ENCODE results near the gene YAF2.
A peak's percentile ranks its signal among the peaks of the same experiment; 100 is the strongest.

Gene YAF2, protein sequence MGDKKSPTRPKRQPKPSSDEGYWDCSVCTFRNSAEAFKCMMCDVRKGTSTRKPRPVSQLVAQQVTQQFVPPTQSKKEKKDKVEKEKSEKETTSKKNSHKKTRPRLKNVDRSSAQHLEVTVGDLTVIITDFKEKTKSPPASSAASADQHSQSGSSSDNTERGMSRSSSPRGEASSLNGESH

DNA sequence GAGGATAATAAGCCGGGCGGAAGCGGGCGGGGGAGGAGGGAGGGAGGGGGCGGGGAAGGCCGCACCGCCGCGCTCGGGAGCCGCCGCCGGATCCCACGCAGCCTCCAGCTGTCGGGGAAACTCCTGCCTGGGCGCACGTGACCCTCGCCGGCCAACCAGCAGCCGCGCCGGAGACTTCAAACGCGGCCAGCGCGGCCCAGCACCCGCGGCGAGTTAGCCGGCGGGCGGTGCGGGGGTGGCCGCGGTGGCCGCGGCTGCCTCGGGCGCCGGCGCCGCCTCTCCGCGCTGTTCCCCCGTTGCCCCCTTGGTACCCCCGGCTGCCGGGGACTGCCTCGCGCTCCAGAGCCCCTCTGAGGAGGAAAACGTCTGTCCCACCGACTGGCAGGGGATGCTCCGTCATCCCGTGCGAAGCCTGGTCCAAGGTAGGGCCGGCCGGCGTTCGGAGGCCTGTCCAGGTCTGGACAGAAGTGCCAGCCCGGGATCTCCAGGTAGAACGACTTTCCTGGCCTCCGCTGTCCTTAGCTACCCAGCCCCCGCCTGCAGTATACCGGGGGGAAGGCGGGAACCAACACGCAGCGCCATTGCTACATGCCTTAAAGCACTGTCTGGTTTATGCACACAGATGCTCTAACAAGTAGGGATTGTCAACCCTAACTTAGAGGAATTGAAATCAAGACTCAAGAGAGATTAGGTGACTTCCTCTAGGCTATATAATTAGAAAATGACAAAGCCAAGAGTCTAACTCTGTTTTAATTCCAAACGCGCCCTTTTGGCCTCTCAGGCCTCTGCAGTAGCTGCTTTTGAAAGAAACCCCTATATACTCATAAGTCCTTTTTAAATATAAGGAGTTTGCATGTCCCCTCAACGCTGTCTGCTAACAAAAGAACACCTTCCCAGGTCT, at the start of gene YAF2:
TSS of gene YAF2 (minus strand) at position 9 of the 901 bp plus-strand sequence. CDS start 68 bp downstream, outside the sequence.
- DNase-seq = peak; percentile 96 to 97

DNA sequence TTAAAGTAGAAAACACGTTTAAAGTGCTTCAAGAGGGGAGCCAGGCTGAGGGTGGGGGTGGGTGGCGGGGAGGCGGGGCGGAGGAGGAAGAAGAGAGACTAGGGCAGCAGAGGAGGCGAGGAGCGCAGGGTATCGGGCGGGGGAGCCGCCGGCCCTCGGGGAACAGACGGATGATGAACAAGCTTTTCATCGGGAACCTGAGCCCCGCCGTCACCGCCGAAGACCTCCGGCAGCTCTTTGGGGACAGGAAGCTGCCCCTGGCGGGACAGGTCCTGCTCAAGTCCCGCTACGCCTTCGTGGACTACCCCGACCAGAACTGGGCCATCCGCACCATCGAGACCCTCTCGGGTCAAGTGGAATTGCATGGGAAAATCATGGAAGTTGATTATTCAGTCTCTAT, 48.7 kb upstream of the YAF2 start:
- no peak for DNase-seq

DNA sequence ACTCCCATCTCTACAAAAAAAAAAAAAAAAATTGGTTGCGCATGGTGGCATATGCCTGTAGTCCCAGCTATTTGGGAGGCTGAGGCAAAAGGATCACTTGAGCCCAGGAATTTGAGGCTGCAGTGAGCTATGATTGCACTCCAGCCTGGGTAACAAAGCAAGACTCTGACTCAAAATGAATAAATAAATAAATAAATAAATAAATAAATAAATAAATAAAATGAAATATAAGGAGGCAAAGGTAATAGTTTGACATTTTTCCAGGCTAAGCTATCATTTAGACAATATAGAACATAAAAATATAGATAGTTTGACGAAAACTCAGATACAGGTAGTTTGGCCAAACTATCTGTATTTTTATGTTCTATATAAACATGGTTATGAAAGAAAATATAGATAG, 47.4 kb upstream of the YAF2 start:
- DNase-seq = no peak

DNA sequence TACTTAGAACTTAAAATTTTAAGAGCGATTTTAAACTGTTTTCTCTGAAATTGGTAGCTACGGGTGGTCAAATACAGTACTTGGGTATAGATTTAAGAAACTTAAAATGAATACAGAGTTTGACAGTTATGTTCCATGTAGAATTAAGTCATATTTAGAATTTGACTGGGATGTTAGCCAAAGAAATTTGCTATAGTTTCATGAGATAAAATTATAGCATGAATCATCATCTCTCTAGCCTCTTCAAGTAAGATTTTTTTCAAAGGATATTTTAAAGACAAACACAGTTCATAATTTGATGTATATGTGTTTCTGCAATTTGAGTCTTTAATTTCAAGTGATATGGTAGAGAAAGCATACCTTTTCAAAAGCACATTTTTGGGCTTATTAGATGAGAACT, 46.8 kb upstream of the YAF2 start:
- no peak for DNase-seq

DNA sequence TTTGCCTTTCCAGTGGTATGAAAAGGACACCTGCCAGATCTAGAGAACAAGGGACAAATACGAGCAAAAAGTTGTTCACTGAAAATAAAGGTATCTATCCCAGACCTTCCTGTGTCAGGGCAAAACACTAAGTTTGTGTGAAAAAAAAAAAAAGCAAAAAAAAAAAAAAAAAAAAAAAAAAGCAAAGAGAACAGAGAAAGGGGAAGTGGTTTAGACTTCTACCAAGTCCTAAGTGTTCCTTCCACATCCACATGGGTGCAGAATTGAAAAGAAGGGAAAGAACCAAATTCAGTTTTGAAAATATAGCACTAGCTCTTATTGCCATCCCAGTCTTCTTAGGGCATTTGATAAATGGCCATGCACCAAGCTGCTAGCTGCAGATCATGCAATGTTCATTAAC, 46.1 kb upstream of the YAF2 start:
- no peak for DNase-seq

DNA sequence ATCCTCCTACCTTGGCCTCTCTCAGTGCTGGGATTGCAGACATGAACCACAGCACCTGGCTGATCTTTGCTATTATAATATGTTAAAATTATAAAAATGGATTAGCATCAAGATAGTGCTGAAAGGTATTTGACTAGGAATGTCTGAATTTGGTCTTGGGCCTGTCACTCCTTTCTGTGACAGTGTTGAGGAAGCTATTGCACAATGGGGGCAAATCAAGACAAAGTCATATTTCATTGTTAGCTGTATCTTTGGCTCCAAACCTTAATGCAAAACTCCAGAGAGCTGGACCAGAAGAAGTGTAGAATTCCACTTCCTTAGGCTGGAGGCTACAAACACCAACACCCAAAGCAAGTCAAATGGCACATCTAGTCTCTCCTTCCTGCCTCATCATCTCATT, 45.7 kb upstream of the YAF2 start:
- no peak for DNase-seq

DNA sequence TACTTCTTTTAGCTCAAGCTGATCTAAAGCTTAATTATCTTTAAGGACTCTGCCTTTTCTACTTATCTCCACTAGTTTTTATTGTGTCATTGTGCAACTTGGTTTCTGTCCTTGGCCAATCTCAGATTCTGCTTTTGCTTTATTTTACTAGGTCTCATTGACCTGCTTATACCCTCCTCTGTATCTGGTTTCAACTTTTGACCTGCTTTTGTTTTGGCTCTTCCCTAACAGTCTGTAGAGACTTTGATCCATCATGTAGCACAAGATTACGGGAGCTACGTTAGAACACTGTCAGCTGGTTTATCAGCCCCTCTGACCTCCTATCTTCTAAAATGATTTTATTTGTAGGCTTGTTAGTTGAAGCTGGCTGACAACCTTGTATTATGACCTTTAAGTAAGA, 44.2 kb upstream of the YAF2 start:
- no peak for DNase-seq

DNA sequence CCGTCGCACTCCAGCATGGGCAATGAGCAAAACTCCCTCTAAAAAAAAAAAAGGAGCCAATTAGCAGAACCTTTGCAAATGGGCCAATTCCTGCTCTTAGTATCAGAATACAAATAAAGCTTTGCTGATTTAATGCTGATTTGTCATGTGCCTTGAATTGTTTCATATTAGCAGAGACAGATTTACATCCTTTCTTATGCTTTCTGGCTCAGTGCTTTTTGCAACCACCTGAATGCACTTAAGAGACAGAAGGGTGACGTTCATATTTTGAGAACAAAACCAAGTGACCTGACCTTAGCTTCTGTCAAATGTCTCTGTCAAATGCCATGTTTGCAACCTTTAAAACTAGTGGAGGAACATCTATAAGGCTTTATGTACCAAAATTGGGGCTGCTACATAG, 43.8 kb upstream of the YAF2 start:
- DNase-seq = no peak

DNA sequence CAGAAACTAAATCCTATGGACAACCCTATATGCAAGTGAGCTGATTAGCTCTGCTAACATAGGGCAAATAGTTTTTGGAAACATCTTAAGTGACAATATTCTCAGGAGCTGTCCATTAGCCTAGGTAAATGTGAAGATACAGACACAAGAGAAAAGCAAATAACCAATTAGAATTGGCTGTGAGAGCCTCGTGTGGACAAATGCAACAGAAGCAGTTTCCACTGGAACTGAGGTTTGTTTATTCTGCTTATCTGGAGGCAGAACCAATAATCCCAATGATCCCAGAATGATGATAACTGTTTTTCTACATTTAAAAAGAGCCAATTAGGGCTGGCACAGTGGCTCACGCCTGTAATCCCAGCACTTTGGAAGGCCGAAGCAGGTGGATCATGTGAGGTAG, 43.2 kb upstream of the YAF2 start:
- DNase-seq = no peak

DNA sequence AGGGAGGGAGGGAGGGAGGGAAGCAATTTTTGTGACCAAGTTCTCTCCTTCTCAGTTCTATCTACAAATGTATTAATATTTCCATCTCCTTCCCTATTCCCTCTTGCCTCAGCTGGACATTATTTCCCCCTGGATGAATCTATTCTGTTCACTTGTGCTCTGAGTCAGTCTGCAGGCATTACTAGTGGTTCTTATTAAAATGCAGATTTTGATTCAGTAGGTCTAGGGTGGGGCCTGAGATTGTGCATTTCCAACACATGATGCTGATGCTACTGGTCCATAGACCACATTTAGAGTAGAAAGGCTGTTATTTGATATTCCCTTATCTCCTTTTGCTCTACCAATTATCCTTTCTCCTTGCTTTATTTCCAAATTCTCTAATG, 40.1 kb upstream of the YAF2 start:
- no peak for DNase-seq

DNA sequence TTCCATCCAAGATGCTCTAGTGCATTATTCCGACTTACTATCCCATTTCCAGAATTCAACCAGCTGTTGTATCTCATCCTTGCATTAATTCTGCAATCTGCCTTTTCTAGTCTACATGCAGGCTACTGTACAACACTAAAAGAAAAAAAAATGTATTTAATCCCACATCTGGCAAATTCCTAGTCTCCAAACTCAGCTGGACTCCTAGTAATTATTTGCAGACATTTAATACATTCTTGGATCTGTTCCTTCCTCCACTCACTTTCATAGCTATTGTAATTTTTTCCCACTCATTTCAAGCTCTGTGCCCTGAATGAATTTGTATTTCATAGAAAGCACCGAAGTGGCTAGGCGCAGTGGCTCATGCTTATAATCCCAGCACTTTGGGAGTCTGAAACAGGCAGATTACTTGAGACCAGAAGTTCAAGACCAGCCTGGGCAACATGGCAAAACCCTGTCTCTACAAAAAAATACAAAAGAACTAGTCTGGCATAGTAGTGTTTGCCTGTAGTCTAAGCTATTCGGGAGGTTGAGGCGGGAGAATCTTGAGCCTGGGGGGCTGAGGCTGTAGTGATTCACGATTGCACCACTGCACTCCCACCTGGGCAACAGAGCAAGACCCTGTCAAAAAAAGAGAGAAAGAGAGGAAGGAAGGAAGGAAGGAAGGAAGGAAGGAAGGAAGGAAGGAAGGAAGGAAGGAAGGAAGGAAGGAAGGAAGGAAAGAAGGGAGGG, 39.5 kb upstream of the YAF2 start:
- no peak for DNase-seq

DNA sequence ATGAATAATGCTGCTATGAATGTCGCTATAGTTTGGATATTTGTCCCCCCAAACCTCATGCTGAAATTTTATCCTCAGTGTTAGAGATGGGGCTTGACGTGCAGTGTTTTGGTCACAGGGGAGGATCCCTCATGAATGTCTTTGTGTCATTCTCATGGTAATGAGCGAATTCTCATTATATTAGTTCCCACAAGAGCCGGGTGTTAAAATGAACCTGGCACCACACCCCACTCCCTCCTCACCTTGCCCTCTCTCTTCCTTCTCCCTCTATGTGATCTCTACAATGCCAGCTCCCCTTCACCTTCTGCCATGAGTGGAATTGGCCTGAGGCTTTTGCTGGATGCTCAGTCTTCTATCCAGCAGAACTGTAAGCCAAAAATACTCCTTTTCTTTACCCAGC, 37.5 kb upstream of the YAF2 start:
- DNase-seq = no peak

DNA sequence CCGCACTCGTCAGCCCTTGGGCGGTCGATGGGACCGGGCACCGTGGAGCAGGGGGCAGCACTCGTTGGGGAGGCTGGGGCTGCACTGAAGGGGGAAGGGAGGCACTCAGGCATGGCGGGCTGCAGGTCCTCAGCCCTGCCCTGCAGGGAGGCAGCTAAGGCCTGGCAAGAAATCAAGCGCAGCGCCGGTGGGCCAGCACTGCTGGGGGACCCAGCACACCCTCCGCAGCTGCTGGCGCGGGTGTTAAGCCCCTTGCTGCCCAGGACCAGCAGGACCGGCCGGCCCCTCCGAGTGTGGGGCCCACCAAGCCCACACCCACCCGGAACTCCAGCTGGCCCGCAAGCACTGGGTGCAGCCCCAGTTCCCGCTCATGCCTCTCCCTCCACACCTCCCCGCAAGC, 35.7 kb upstream of the YAF2 start:
- no peak for DNase-seq

DNA sequence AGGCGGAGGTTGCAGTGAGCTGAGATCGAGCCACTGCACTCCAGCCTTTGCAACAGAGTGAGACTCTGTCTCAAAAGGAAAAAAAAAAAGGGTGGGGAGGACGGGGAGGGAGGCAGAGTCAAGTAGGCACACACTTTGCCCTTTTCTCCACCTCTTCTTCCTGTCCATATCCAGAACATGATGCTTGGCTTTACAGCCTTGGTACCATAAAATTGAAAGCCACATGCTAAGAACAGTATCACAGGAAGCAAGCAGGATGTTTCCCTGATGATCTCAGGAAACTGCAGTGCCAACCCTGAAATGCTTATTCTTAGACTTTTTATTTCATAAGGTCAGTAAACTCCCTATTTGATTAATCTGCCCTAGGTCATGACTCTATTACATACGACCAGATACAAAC, 32.5 kb upstream of the YAF2 start:
- DNase-seq = no peak

DNA sequence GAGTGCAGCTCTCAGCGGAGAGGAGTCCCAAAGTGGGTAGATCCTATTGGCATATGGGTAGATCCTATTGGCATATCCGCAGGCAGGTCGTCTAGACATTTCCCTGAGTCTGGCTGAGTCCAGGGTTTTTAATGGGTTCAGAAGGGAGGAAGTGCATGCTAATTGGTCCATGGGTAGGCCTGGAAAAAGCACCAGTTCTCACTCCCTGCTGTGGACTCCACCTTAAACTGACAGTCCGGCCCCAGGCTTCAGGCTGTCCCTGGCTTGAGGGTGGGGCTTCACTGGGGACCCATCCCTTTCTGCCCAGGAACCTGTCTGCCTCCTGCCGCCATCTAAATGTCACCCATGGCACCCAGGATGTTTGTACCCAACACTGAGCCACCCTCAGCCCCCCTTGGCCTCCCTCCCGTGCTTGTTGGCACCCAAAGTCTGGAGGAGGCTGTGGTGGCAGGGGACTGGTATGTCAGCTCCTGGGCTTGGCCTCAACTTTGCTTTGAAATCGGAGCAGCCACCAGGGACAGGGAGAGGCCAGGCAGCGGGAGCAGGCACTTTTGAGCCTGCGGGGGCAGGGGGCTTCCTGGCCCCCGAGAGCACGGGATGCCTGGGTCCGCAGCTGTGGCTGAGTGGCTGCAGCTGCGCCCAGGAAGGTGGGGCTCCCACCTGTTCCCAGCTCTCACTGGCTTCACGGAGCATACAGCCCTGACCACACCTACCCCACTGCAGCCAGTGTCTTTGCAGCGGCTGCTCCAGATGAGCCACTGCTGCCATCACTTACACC, 29.6 kb upstream of the YAF2 start:
- DNase-seq = no peak

DNA sequence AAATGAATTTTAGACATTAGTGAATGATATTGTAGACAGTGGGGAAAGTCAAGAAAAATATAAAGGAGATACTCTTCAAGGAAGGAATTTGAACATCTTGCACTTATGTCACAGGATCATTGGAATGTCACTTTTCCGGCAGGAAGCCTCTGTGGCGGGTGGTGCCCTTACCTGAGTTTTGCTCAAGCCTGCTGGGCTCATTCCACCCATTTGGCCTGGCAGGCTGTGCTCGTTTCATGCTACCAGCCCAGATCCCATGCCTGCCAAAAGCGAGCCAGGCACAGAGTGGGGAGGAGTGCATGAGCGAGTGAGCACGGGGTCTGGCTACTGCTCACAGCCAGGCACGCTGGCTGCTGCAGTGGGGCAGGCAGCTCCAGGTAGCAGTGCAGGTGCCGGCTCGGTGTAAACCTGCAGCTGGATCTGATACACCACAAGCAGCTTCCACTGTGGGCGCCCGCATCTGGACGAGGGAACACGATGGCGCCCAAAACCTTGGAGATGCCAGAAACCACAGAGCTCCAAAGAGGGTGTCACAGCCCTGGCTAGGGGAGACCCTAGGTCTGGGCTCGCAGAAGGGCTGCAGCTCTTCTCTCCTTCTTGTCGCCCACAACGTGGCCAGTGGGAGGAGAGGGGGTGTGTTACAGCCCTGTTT, 28.7 kb upstream of the YAF2 start:
- DNase-seq = no peak

DNA sequence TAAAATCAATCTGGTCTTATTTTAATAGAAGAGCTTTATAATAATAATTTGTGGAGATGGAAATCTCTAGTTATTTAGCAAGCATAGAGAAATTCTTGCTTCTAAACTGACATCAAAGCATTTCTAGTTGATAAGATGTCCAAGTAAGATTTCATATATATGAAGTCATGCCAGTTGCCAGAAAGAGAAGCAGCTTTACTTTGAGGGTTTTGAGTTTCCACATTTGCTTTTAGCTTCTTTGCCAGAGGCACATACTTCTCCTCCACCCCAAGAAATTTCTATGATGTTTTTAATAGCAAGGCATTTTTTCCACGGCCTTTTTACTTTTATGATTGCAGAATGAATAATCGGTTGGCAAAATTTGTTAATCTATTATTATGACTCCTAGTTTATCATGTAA, 24.2 kb upstream of the YAF2 start:
- DNase-seq = no peak

DNA sequence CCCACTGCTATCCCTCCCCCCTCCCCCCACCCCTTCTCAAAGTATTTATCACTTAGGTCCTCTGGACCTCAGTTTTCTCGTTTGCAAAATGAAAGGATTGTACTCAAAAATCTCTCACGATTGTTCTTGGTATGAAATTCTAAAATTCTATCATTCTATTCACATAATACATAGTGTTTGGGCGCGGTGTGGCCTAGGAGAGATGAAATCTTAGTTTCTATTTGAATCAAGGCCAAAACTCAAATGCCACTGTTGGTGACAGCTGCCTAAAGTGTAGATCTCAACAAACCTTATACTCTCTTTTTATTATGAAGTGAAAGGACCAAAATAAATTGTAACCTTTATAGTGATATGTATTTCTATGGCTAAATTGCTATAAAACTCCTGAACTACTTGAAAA, 23.7 kb upstream of the YAF2 start:
- no peak for DNase-seq

DNA sequence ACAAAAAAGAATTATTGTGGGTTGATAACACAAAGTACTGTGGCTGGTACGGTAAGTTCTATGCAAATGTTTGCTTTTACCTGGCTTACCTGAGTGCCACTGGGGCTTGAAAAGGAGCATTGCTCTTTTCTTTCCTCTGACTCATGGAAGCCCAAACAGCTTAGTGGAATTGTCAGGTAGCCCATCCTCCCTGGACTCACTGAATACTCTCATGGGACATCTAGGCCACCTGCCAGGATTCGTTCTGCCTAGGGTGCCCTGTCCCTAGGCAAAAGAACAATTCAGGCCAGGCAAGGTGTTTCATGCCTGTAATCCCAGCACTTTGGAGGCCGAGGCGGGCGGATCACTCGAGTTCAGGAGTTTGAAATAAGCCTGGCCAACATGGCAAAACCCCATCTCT, 22.5 kb upstream of the YAF2 start:
- DNase-seq = no peak

DNA sequence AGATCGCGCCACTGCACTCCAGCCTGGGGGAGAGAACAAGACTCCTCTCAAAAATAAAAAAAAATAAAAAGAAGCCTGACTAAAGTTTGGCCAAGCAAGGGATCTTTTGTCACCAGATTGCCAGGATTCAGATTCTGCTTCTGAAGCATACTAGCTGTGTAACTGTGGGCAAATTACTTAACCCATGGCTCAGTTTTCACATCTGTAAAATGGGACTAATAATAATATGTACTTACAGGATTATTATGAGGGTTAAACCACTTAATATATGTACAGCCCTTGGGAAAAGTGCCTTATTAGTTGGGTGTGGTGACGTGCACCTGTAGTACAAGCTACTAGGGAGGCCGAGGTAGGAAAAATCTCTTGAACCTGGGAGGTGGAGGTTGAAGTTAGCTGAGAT, 21.7 kb upstream of the YAF2 start:
- DNase-seq = no peak

DNA sequence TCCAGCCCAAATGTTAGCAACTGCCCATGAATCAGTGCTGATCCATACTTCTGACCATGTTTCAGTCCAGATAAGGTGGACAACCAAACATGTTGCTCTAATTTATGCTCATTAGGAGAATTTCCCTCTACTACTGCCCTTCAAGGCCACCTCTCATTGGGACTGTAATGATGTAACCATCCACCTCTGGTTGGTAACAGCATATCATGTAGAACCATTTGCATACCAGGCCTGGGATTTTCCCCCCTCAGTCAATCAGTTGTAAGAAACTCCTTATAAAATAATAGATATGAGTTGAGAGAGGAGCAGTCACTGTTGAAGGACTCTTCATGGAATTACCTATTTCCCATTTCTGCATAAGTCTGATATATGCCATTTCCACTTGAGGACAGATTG, 17.8 kb upstream of the YAF2 start:
- DNase-seq = no peak

DNA sequence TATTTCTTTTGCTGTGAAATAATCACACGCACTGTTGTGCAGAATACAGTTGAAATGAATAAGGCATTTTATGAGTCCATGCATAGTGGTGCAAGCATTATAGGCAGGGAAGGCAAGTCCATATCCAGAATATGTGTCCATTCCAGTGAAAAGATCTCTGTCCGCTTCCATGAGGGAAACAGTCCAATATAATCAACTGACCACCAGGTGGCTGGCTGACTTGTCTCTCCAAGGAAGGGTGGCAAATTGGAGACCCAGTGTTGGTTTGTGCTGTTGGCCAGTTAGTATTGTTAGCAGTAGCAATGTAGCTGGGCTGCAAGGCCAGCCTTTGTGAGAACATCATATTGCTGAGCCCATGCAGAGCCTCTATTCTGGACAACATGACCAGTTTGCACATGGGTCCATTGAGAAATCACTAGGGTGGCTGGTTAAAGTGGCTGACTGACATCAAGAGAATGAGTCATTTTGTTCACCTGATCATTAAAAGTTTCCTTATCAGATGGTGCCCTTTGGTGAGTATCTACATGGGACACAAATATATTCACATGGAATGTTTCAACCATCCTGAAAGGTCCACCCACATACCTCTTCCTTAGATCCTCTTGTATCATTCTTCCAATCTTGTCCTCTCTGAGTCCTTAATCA, 17.3 kb upstream of the YAF2 start:
- DNase-seq = no peak

Measured in NCI-H1930 (cell line).